Medulla oblongata (tissue), 1 donor: ENCODE measurements around the gene SLC43A1.
A peak's percentile ranks its signal among the peaks of the same experiment; 100 is the strongest.
"Not testable (repeated sequence)": the region's sequence is repeated elsewhere in the genome, so short reads cannot be mapped to it uniquely, and the experiment has no call there.

ENCODE experiments used
- DNase-seq: peaks from one replicate; pipeline ENCODE4 v3.0.0-alpha.2; 2015; ENCODE audit errors: extremely low spot score

Gene SLC43A1

GRCh38 chr11:57515332-57516060 lies at the start of gene SLC43A1:
SLC43A1 (minus strand) TSS chr11:57515702; CDS start chr11:57514111, 1,591 bp downstream.
- no peak for DNase-seq

- DNase-seq: no peak
Observed at GRCh38 chr11:57562596-57562995, 47.1 kb upstream of the SLC43A1 start.

GRCh38 chr11:57560146-57560545 lies 44.6 kb upstream of the SLC43A1 start:
- no peak for DNase-seq

GRCh38 chr11:57556041-57556440 lies 40.5 kb upstream of the SLC43A1 start:
- DNase-seq: no peak

- no peak for DNase-seq
Observed at GRCh38 chr11:57555393-57555792, 39.9 kb upstream of the SLC43A1 start.

- DNase-seq: no peak
Observed at GRCh38 chr11:57552479-57552878, 37.0 kb upstream of the SLC43A1 start.

- no peak for DNase-seq
Observed at GRCh38 chr11:57551941-57552340, 36.4 kb upstream of the SLC43A1 start.

- DNase-seq: no peak
Observed at GRCh38 chr11:57549983-57550382, 34.5 kb upstream of the SLC43A1 start.

- peak; percentile 38 for DNase-seq
Observed at GRCh38 chr11:57547854-57548377, 32.4 kb upstream of the SLC43A1 start.

GRCh38 chr11:57546869-57547475 lies 31.5 kb upstream of the SLC43A1 start:
- no peak for DNase-seq

GRCh38 chr11:57546451-57546850 lies 30.9 kb upstream of the SLC43A1 start:
- DNase-seq: no peak

- DNase-seq: no peak
Observed at GRCh38 chr11:57545883-57546282, 30.4 kb upstream of the SLC43A1 start.

- no peak for DNase-seq
Observed at GRCh38 chr11:57544566-57544965, 29.1 kb upstream of the SLC43A1 start.

- no peak for DNase-seq
Observed at GRCh38 chr11:57543593-57543992, 28.1 kb upstream of the SLC43A1 start.

GRCh38 chr11:57542582-57542981 lies 27.1 kb upstream of the SLC43A1 start:
- no peak for DNase-seq

GRCh38 chr11:57541169-57541568 lies 25.7 kb upstream of the SLC43A1 start:
- DNase-seq: no peak

GRCh38 chr11:57539342-57539741 lies 23.8 kb upstream of the SLC43A1 start:
- DNase-seq: no peak

GRCh38 chr11:57536947-57537619 lies 21.6 kb upstream of the SLC43A1 start, which contains the start of gene SMTNL1:
SMTNL1 (plus strand) TSS chr11:57537595; CDS start chr11:57542643, 5,048 bp downstream.
- no peak for DNase-seq

- DNase-seq: not testable (repeated sequence)
Observed at GRCh38 chr11:57534449-57534848, 18.9 kb upstream of the SLC43A1 start.

- DNase-seq: peak; percentile 98
Observed at GRCh38 chr11:57530596-57531507, 15.3 kb upstream of the SLC43A1 start, which contains the start of gene TIMM10. TIMM10 (minus strand) TSS chr11:57530754; CDS start chr11:57530189, 565 bp downstream.

- no peak for DNase-seq
Observed at GRCh38 chr11:57530215-57530595, 14.7 kb upstream of the SLC43A1 start.
